Stimulated activated naive CD4-positive, alpha-beta T cell (primary cell): ENCODE measurements around the gene PLEKHJ1.
A peak's percentile ranks its signal among the peaks of the same experiment; 100 is the strongest.

Experiments
- DNase-seq, 6 experiments: peaks; one replicate each; lab custom pipeline; 2025; lab: John Stamatoyannopoulos, UW

The PLEKHJ1 gene

GRCh38 chr19:2269244-2270156 is 33.4 kb upstream of the PLEKHJ1 start:
- peak; percentile 97 to 99 (median 98) for DNase-seq

- DNase-seq = no peak
Observed at GRCh38 chr19:2268861-2269243, 32.7 kb upstream of the PLEKHJ1 start.

DNA sequence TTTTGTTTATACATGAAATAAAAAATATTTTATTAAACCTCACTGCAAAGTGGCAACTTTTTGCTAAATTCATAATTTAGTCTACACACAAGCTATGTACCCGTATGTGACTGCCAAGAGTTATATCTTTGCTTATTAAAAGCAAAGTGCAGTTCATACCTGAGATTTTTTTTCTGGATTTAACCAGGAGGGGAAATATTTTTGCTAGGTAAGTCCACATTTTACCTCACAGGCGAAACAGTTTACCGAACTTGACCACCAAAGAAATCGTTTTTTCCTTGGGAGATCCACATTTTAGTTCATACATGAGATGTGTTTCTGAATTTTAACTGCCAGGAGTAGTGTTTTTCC is 32.3 kb upstream of the PLEKHJ1 start:
- DNase-seq = no peak

- peak in 3 of 6 experiments; percentile 17 to 43 (median 19) for DNase-seq
Observed at GRCh38 chr19:2266183-2266993, 30.3 kb upstream of the PLEKHJ1 start.

DNA sequence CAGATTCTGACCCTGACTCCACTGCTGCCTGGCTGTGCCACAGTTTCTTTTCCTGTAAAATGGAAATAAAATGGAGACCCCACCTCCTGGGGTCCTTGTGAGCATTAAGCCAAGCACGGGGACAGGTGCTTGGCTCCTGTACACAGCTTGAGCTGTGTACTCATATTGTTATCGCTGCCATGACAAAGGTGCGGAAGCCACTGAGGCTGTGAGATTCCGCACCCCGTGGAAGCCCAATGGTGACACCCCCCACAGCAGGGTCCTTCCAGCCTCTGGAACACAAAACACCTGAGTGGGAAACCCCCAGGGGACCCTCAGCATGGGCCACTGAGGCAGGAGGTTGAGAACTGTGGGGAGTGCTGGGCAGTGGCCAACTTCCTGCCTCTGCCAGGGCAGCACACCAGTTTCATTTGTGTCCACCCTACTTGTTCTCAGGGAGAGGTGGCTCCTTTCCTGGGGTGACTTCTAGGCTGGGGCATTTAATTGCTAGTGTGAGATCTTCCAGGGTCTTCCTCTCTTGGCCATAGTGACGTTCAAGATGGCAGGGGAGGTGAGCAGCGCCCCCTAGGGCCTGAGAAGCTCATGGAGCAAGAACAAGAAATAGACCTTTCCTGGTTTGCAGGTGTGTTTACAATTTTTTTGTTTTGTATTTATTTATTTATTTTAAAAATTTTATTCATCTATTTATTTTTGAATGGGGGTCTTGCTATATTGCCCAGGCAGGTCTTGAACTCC is 25.5 kb upstream of the PLEKHJ1 start:
- DNase-seq = peak in 4 of 6 experiments; percentile 24 to 39 (median 26)

- no peak for DNase-seq
Observed at GRCh38 chr19:2260341-2260805, 24.2 kb upstream of the PLEKHJ1 start.

DNA sequence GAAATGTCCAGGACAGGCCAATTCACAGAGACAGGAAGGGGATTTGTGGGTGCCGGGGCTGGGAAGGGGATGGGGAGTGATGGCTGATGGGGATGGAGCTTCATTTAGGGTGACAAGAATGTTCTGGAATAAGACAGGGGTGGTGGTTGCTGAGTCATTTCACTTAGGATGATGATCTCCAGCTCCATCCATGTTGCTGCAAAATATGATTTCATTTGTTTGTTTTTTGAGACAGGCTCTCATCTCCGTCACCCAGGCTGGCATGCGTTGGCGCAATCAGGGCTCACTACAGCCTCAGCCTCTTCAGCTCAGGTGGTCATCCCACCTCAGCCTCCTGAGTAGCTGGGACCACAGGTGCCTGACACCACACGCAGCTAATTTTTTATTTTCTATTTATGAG is 23.2 kb upstream of the PLEKHJ1 start:
- DNase-seq = no peak

DNA sequence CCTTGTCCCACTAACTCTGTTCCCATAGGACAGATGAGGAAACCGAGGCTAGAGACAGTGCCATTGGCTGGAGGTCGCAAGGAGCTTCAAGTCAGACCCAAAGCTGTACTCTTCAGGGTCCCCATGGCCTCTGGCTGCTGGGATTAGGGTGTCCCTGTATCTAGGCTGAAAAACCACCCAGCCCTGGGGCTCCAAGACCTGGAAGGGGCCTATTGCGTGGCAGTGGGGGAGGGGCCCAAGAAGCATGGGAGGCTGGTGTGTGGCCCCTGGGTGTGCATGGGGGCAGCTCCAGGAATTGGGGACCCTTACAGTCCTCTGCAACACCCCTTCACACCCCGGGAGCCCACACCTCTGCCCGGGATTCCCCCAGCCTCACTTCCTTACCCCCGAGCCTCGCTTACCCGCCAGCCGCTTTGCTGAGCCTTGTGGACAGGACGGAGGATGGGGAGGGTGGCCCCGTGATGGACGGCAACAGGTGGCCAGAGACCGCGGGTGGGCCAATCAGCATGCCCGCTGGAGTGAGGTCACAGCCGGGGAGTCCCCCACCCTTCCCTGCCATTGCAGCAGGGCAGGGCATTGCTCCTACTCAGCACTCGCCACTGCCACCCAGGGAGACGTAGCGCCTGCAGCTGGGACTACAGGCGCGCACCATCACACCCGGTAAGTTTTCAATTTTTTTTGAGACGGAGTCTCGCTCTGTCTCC is 20.0 kb upstream of the PLEKHJ1 start, which contains the start of gene JSRP1:
Gene JSRP1, minus strand, starts transcription at position 436 of the 704 bp plus-strand sequence. CDS start 1,103 bp downstream, outside the sequence.
- peak in 1 of 6 experiments; percentile 17 for DNase-seq

DNA sequence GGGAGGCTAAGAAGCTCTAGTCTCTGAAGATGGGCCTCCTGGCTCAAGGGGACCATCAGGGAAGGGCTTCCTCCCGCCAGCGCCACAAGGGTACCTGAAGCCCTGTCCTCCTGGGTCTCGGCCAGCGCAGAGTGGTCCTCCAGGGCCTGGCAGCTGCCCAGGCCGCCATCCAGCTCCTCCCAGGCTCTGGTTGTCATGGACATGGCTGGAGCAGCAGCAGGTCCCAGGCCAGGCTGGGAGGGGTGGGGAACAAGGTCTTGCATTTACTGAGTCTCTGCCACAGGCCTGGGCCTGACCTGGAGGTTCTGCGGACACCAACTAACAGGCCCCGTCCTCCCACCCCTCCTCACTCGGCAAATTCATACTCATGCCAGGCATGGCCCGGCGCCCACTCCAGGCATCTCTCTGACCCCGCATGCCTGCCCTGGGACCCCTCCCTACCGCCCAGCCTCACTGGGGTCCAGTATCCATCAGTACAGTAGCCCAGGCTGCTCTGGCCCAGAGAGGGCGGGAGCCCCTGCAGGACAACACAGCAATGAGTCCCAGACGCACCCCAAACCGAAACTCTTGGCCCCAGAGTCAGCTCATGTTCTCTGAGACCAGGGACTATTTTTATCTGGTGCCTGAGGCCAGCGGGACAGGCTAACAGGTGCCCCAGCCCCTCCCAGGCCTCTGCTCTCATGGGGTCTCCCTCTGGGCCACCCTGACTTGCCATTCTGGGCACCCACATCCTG is 19.1 kb upstream of the PLEKHJ1 start:
- DNase-seq = no peak

GRCh38 chr19:2254064-2254872 is 18.1 kb upstream of the PLEKHJ1 start:
- DNase-seq = no peak

GRCh38 chr19:2253106-2254063 is 17.3 kb upstream of the PLEKHJ1 start:
- peak; percentile 13 to 66 (median 41) for DNase-seq

- no peak for DNase-seq
Observed at GRCh38 chr19:2252797-2253105, 16.6 kb upstream of the PLEKHJ1 start.

DNA sequence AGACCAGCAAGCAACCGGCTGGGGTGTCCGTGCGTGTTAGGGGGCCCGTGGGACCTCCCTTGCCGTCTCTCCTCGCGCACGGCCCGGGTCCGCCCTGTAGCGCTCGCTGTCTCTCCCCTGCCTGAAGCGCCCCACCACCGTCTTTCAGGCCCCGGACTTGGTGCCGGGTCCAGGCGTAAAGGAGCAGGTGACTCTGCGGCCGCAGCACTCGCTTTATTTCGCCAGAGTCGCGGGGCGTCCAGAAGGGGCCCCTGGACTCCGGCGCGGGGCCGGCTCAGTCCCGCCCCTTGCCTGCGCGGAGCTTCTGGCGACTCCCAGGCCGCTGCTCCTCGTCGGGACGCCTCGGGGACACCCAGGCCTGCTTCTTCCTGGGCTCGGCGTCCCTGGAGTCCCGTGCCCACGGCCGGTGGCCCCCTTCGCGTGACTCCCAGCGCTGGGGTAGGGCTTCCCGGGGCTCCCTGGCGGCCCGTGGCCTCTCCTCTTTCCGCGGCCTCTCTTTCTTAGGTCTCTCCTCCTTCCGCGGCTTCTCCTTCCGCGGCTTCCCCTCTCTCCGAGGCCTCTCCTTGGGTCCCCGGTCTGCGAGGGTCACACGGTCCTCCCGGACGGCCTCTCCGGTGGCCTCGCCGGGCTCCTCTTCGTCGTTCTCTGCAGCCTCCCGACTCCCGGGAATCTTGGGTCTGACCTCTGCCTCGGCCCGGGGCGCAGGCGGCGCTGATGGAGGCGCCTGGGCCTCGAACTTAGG is 16.1 kb upstream of the PLEKHJ1 start:
- peak in 2 of 6 experiments; percentile 35 to 50 for DNase-seq

- peak in 2 of 6 experiments; percentile 17 to 34 for DNase-seq
Observed at GRCh38 chr19:2251106-2252054, 15.3 kb upstream of the PLEKHJ1 start.

DNA sequence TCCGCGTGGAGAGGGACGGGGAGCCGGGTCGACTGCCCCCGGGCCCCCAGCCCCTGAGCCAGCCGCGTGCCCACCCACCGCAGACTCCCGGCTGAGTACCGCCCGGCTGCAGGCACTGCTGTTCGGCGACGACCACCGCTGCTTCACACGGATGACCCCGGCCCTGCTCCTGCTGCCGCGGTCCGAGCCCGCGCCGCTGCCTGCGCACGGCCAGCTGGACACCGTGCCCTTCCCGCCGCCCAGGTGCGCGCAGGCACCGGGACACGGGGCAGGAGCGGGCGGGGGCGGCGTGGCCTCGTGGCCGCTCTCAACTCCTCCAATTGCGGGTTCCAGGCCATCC is 14.6 kb upstream of the PLEKHJ1 start:
- DNase-seq = no peak

- no peak for DNase-seq
Observed at GRCh38 chr19:2249880-2250765, 14.0 kb upstream of the PLEKHJ1 start.
